Measurements from ENCODE around the gene SF1.

GRCh38 chr11:64745189-64745520, 33.2 kb downstream of the SF1 start:
- TF ChIP-seq CTCF (IDR thresholded peaks at IDR 0.05) (no peak), POLR2AphosphoS5 (IDR thresholded peaks at IDR 0.05; ENCODE audit: low read depth, low read length) (no peak)
